ENCODE data around the gene P2RX3. TPM values are rescaled to one million over a fixed set of nuclear protein-coding genes. Genes with fewer than 3 reads are reported as not detected.
"Not testable (repeated sequence)": the region's sequence is repeated elsewhere in the genome, so short reads cannot be mapped to it uniquely, and the experiment has no call there.

P2RX3 gene
- total RNA-seq, 2 experiments from 2014 or later = not detected

- no peak for ATAC-seq (ENCODE audit: poor library complexity)
- ChIA-PET POLR2A (no interaction called here), CTCF (no interaction called here)
Measured at GRCh38 chr11:57359896-57360690, 21.9 kb downstream of the P2RX3 start.

DNA sequence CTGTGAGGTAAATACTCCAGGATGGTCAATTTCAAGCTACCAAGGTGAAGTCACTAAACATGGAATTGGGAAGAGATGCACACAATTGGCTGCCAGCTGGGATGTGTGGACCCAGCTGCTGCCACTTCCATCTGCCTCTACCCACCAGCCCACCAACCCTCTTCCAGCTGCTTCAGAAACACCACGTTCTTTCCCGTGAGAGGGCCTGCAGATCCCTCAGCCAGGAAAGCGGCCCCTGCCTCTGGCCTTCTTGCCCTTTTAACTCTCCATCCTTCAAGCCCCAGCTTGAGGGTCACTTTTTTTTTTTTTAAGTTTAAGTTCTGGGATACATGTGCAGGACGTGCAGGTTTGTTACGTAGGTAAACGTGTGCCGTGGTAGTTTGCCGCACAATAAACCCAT, 22.8 kb downstream of the P2RX3 start:
- H3K27ac ChIP-seq (ENCODE audit: low read depth in 1 of 2, low read length in 2 of 2) = no peak overlapping the region
- Mint-ChIP-seq H3K27me3 (no peaks in the 10 kb centered on the region), H3K36me3 (ENCODE audit: low read depth) (no peaks in the 10 kb centered on the region), H3K9me3 (no peaks in the 10 kb centered on the region), H3K4me3 (no peak overlapping the region), H3K4me1 (ENCODE audit: low read depth) (no peaks in the 10 kb centered on the region), H3K27ac (no peak overlapping the region)
- no peak for ATAC-seq (ENCODE audit: poor library complexity)
- H3K9me3 ChIP-seq (ENCODE audit: control insufficient read depth in 1 of 2, insufficient read depth in 1 of 2, low read length in 2 of 2) = peaks cover 0 to 4% of the 10 kb centered on the region in 2 experiments
- intact Hi-C loops (cut with DNase I, micrococcal nuclease) = no loop called here
- TF ChIP-seq CTCF (IDR thresholded peaks at IDR 0.05) = no peak
- no peaks in the 10 kb centered on the region for H3K27me3 ChIP-seq (ENCODE audit: control insufficient read depth in 1 of 2, insufficient read depth in 2 of 2, low read length in 2 of 2)
- CTCF ChIA-PET = no interaction called here
- H3K36me3 ChIP-seq (ENCODE audit: insufficient read depth, low read length) = no peaks in the 10 kb centered on the region
- no peaks in the 10 kb centered on the region for H3K4me1 ChIP-seq (ENCODE audit: insufficient read depth, low read length)
- H3K4me3 ChIP-seq (ENCODE audit: low read length) = no peak overlapping the region
- POLR2A ChIA-PET = interaction anchor here (0.6 kb wide), 1 partner anchor 156 kb away, joined by 3 read pairs; no protein-coding TSS in a partner anchor
- DNase-seq = no peak

More at GRCh38 chr11:57359896-57360690, 21.9 kb downstream of the P2RX3 start:
- Mint-ChIP-seq H3K4me1 (ENCODE audit: low read depth) (no peaks in the 10 kb centered on the region), H3K4me3 (no peak overlapping the region), H3K9me3 (no peaks in the 10 kb centered on the region), H3K27ac (no peak overlapping the region), H3K36me3 (ENCODE audit: low read depth) (no peaks in the 10 kb centered on the region), H3K27me3 (no peaks in the 10 kb centered on the region)
- TF ChIP-seq CTCF (IDR thresholded peaks at IDR 0.05) = no peak
- Histone ChIP-seq H3K4me1 (ENCODE audit: insufficient read depth, low read length) (no peaks in the 10 kb centered on the region), H3K36me3 (ENCODE audit: insufficient read depth, low read length) (no peaks in the 10 kb centered on the region), H3K4me3 (ENCODE audit: low read length) (no peak overlapping the region), H3K27ac (ENCODE audit: low read depth in 1 of 2, low read length in 2 of 2) (no peak overlapping the region), H3K9me3 (ENCODE audit: control insufficient read depth in 1 of 2, insufficient read depth in 1 of 2, low read length in 2 of 2) (peaks cover 0 to 4% of the 10 kb centered on the region in 2 experiments), H3K27me3 (ENCODE audit: control insufficient read depth in 1 of 2, insufficient read depth in 2 of 2, low read length in 2 of 2) (no peaks in the 10 kb centered on the region)
- intact Hi-C loops (cut with DNase I, micrococcal nuclease) = loop anchor here in 1 of 2 experiments (5.0 kb wide), 1 partner anchor 72 kb away; no protein-coding TSS in a partner anchor
- no peak for DNase-seq

GRCh38 chr11:57361420-57361819, 23.3 kb downstream of the P2RX3 start:
- H3K9me3 ChIP-seq (ENCODE audit: control insufficient read depth in 1 of 2, insufficient read depth in 1 of 2, low read length in 2 of 2); H3K27me3 ChIP-seq (ENCODE audit: control insufficient read depth in 1 of 2, insufficient read depth in 2 of 2, low read length in 2 of 2); H3K4me1 ChIP-seq (ENCODE audit: insufficient read depth, low read length); H3K27ac Mint-ChIP-seq; H3K27ac ChIP-seq (ENCODE audit: low read depth in 1 of 2, low read length in 2 of 2); H3K36me3 Mint-ChIP-seq (ENCODE audit: low read depth); intact Hi-C loops (cut with DNase I, micrococcal nuclease); H3K36me3 ChIP-seq (ENCODE audit: insufficient read depth, low read length); H3K4me1 Mint-ChIP-seq (ENCODE audit: low read depth); ATAC-seq (ENCODE audit: poor library complexity); H3K4me3 Mint-ChIP-seq; DNase-seq; CTCF ChIA-PET; H3K9me3 Mint-ChIP-seq; H3K27me3 Mint-ChIP-seq; POLR2A ChIA-PET; H3K4me3 ChIP-seq (ENCODE audit: low read length): not testable (repeated sequence)
